Heart left ventricle (tissue), 16 donors: ENCODE measurements around the gene F2R. TPM values are rescaled to one million over a fixed set of nuclear protein-coding genes. Genes with fewer than 3 reads are reported as not detected.

ENCODE experiments used
- ATAC-seq, 4 donors: fragments of 200-7000 bp; cut with Tn5 transposase; one replicate each; pipeline ENCODE4 v1.9.1; 2020 to 2022; ENCODE audit warnings: moderate library complexity in 4 of 4, mild to moderate bottlenecking in 3 of 4, moderate number of reproducible peaks in 1 of 4
- DNase-seq, 5 donors: peaks; one replicate each; pipeline ENCODE4 v3.0.0-alpha.2; 2020
- H3K27ac ChIP-seq, 12 donors: fragments of 200-600 bp; sonication (generic) in 4 of 12; one replicate each; pipeline versions ENCODE4 v1.5.0 to v1.8.0; 2016 to 2022; ENCODE audit warnings: mild to moderate bottlenecking in 2 of 12
- H3K27me3 ChIP-seq, 9 donors: fragments of 200-600 bp; sonication (generic) in 2 of 9; one replicate each; pipeline versions ENCODE4 v1.5.1 to v1.8.0; 2016 to 2022; ENCODE audit warnings: mild to moderate bottlenecking in 3 of 9
- H3K36me3 ChIP-seq, 9 donors: fragments of 200-600 bp; sonication (generic) in 2 of 9; one replicate each; pipeline versions ENCODE4 v1.5.0 to v1.8.0; 2018 to 2022; ENCODE audit warnings: mild to moderate bottlenecking in 2 of 9
- H3K4me1 ChIP-seq, 12 donors: fragments of 200-600 bp; sonication (generic) in 4 of 12; one replicate each; pipeline versions ENCODE4 v1.5.0 to v1.8.0; 2016 to 2022; ENCODE audit warnings: mild to moderate bottlenecking in 3 of 12
- H3K4me3 ChIP-seq, 12 donors: fragments of 200-600 bp; sonication (generic) in 4 of 12; one replicate each; pipeline versions ENCODE4 v1.5.0 to v1.8.0; 2017 to 2022; ENCODE audit warnings: mild to moderate bottlenecking in 9 of 12, moderate library complexity in 4 of 12
- H3K9me3 ChIP-seq, 12 donors: fragments of 200-600 bp; sonication (generic) in 4 of 12; one replicate each; pipeline versions ENCODE4 v1.5.0 to v1.8.0; 2016 to 2022; ENCODE audit warnings: mild to moderate bottlenecking in 1 of 12
- CTCF ChIP-seq, 12 donors: fragments of 200-600 bp; sonication (generic) in 4 of 12; IDR thresholded peaks; one replicate each; pipeline versions ENCODE4 v1.5.0 to v1.8.0; 2018 to 2022; ENCODE audit warnings: antibody characterized with exemption in 12 of 12, mild to moderate bottlenecking in 5 of 12
- POLR2A ChIP-seq, 2 donors: fragments of 450-650 bp; IDR thresholded peaks; one replicate each; pipeline ENCODE4 v1.6.1; 2017; ENCODE audit warnings: antibody characterized with exemption in 2 of 2, mild to moderate bottlenecking in 2 of 2, moderate library complexity in 2 of 2
- WGBS, 4 donors: extraction: QIAGEN DNeasy Blood & Tissue Kit in 2 of 4; methylation state at CpG; one replicate each; pipeline versions ENCODE4 v1.1.5 to v1.1.7; 2013 to 2018; 5-methylcytosine and 5-hydroxymethylcytosine counted together
- intact Hi-C, 10 donors: fragments of 100-400 bp; cut with DNase I; formaldehyde crosslinking; loops; one replicate each; pipeline versions ENCODE4 v1.11.1 to v1.14.2; 2022
- polyA plus RNA-seq, 2 donors: library from polyadenylated mRNA; stranded (reverse); fragments of 200-250 nt; gene quantifications; one replicate each; pipeline ENCODE4 v1.2.3, GENCODE V29; 2013
- total RNA-seq, 9 donors: library from RNA; depleted of rRNA in 2 of 9; stranded (reverse); fragments of >200 nt in 2 of 9; fragmentation: NEBNext Ultra II Directional in 3 of 9; extraction: Animal tissue kit (Norgen Biotek cat#: 25700) in 3 of 9; gene quantifications; one replicate each; pipeline versions ENCODE4 v1.1.0 to v1.2.4, GENCODE V29; 2016 to 2023
- donor health status: ischemic (EF 13 %, LVEDD 7.1; RV severe dilation, severe dysfunction).
- donor health status: healthy with polysubstance abuse.
- donor health status: DM: no; HTN: yes; CAD: no.
- donor health status: DM: no; HTN: no; CAD: no.
- donor health status: ischemic (EF 25% LVEDD 6.9; RV normal size, moderate dysfunction).
- donor health status: ischemic (EF 25% LVEDD 5.7; RV mildly dilated, moderate dysfunction).
- donor health status: healthy.
- donor health status: DM: yes; HTN: yes; CAD: no.
- donor health status: ischemic (EF 35%, LVEDD 5.7; RV mildly dilated, moderate dysfunction).
- donor health status: nonischemic (EF 11% LVEDD 7.7; RV severe dilation, severe dysfunction).
- donor health status: DM: yes; HTN: yes; CAD: no.
- donor health status: PGD.
- donor health status: ischemic (EF 29% LVEDD 5.4; RV normal size, mild dysfunction).
- donor health status: nonischemic (EF 23%, LVEDD 6.1; RV moderate dilation, normal function).

F2R gene
- total and polyA plus RNA-seq, 11 donors = 2.5 to 28.2 (median 13.6) TPM

GRCh38 chr5:76747706-76748105 lies 31.8 kb downstream of the F2R start:
- Histone ChIP-seq H3K36me3 (no peaks in the 10 kb centered on the region), H3K9me3 (no peaks in the 10 kb centered on the region), H3K4me1 (no peaks in the 10 kb centered on the region), H3K27me3 (no peaks in the 10 kb centered on the region), H3K4me3 (no peak overlapping the region), H3K27ac (no peak overlapping the region)
- WGBS, 4 donors = 92 to 96% (median 94%) methylated on average over 13 of the region's 13 CpGs
- DNase-seq (no peak), ATAC-seq (no peak)
- intact Hi-C loops = no loop called here
- TF ChIP-seq CTCF (IDR thresholded peaks at IDR 0.05) (no peak), POLR2A (IDR thresholded peaks at IDR 0.05) (no peak)

GRCh38 chr5:76751291-76751690 lies 35.4 kb downstream of the F2R start:
- H3K4me3 ChIP-seq = no peak overlapping the region

GRCh38 chr5:76754668-76755078 lies 38.7 kb downstream of the F2R start:
- 81 to 92% (median 88%) methylated on average over 3 of the region's 3 CpGs for WGBS, 4 donors
- no peak for DNase-seq

More at GRCh38 chr5:76751291-76751690, 35.4 kb downstream of the F2R start:
- intact Hi-C loops = no loop called here
- no peak for ATAC-seq
- no peak for DNase-seq
- WGBS, 4 donors = 93 to 97% (median 95%) methylated on average over 5 of the region's 5 CpGs
- no peaks in the 10 kb centered on the region for H3K9me3 ChIP-seq
- no peaks in the 10 kb centered on the region for H3K4me1 ChIP-seq
- no peak for TF ChIP-seq POLR2A (IDR thresholded peaks at IDR 0.05)
- TF ChIP-seq CTCF (IDR thresholded peaks at IDR 0.05) = no peak
- no peak overlapping the region for H3K27ac ChIP-seq
- H3K36me3 ChIP-seq = no peaks in the 10 kb centered on the region
- no peaks in the 10 kb centered on the region for H3K27me3 ChIP-seq

More at GRCh38 chr5:76754668-76755078, 38.7 kb downstream of the F2R start:
- no peak overlapping the region for H3K27ac ChIP-seq
- H3K36me3 ChIP-seq = no peaks in the 10 kb centered on the region
- TF ChIP-seq CTCF (IDR thresholded peaks at IDR 0.05) = no peak
- TF ChIP-seq POLR2A (IDR thresholded peaks at IDR 0.05) = no peak
- H3K27me3 ChIP-seq = peaks cover 0 to 5% (median 0%) of the 10 kb centered on the region in 9 donors
- H3K4me3 ChIP-seq = no peak overlapping the region
- no peaks in the 10 kb centered on the region for H3K4me1 ChIP-seq
- ATAC-seq = no peak
- intact Hi-C loops = no loop called here
- no peaks in the 10 kb centered on the region for H3K9me3 ChIP-seq
